ENCODE measurements around the gene TNIP3.
"Not testable (repeated sequence)": the region's sequence is repeated elsewhere in the genome, so short reads cannot be mapped to it uniquely, and the experiment has no call there.

TNIP3 gene, protein sequence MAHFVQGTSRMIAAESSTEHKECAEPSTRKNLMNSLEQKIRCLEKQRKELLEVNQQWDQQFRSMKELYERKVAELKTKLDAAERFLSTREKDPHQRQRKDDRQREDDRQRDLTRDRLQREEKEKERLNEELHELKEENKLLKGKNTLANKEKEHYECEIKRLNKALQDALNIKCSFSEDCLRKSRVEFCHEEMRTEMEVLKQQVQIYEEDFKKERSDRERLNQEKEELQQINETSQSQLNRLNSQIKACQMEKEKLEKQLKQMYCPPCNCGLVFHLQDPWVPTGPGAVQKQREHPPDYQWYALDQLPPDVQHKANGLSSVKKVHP

GRCh38 chr4:121164291-121164690, at the start of gene TNIP3:
Gene TNIP3, minus strand, starts transcription at chr4:121164321. Its CDS starts 196 bp downstream, at chr4:121164125.
- peak; percentile 39 for DNase-seq (ENCODE audit: low read depth)

GRCh38 chr4:121212806-121213205, 48.7 kb upstream of the TNIP3 start:
- TF ChIP-seq, protein P1, sequence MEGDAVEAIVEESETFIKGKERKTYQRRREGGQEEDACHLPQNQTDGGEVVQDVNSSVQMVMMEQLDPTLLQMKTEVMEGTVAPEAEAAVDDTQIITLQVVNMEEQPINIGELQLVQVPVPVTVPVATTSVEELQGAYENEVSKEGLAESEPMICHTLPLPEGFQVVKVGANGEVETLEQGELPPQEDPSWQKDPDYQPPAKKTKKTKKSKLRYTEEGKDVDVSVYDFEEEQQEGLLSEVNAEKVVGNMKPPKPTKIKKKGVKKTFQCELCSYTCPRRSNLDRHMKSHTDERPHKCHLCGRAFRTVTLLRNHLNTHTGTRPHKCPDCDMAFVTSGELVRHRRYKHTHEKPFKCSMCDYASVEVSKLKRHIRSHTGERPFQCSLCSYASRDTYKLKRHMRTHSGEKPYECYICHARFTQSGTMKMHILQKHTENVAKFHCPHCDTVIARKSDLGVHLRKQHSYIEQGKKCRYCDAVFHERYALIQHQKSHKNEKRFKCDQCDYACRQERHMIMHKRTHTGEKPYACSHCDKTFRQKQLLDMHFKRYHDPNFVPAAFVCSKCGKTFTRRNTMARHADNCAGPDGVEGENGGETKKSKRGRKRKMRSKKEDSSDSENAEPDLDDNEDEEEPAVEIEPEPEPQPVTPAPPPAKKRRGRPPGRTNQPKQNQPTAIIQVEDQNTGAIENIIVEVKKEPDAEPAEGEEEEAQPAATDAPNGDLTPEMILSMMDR (conservative IDR thresholded peaks at IDR 0.05; ENCODE audit: low read length): no peak
- no peak overlapping the region for H3K4me3 ChIP-seq (ENCODE audit: low read length)
- DNase-seq (ENCODE audit: low read depth): peak; percentile 24

More at GRCh38 chr4:121164291-121164690, at the start of gene TNIP3:
- no peak within 1 kb of the TSS for H3K4me3 ChIP-seq (ENCODE audit: low read length)
- TF ChIP-seq, protein P1 (conservative IDR thresholded peaks at IDR 0.05; ENCODE audit: low read length): no peak

- TF ChIP-seq, protein P1 (conservative IDR thresholded peaks at IDR 0.05; ENCODE audit: low read length): no peak
- peak; percentile 82 for DNase-seq (ENCODE audit: low read depth)
- no peak overlapping the region for H3K4me3 ChIP-seq (ENCODE audit: low read length)
These were observed 45.0 kb upstream of the TNIP3 start for GRCh38 chr4:121209171-121209570.

GRCh38 chr4:121208244-121209007, 44.3 kb upstream of the TNIP3 start:
- no peak for DNase-seq (ENCODE audit: low read depth)
- no peak overlapping the region for H3K4me3 ChIP-seq (ENCODE audit: low read length)
- TF ChIP-seq, protein P1 (conservative IDR thresholded peaks at IDR 0.05; ENCODE audit: low read length): no peak

GRCh38 chr4:121205777-121206176, 41.7 kb upstream of the TNIP3 start:
- H3K4me3 ChIP-seq (ENCODE audit: low read length); DNase-seq (ENCODE audit: low read depth): not testable (repeated sequence)

GRCh38 chr4:121200795-121201472, 36.8 kb upstream of the TNIP3 start:
- TF ChIP-seq, protein P1 (conservative IDR thresholded peaks at IDR 0.05; ENCODE audit: low read length): no peak
- DNase-seq (ENCODE audit: low read depth): no peak
- no peak overlapping the region for H3K4me3 ChIP-seq (ENCODE audit: low read length)

DNA sequence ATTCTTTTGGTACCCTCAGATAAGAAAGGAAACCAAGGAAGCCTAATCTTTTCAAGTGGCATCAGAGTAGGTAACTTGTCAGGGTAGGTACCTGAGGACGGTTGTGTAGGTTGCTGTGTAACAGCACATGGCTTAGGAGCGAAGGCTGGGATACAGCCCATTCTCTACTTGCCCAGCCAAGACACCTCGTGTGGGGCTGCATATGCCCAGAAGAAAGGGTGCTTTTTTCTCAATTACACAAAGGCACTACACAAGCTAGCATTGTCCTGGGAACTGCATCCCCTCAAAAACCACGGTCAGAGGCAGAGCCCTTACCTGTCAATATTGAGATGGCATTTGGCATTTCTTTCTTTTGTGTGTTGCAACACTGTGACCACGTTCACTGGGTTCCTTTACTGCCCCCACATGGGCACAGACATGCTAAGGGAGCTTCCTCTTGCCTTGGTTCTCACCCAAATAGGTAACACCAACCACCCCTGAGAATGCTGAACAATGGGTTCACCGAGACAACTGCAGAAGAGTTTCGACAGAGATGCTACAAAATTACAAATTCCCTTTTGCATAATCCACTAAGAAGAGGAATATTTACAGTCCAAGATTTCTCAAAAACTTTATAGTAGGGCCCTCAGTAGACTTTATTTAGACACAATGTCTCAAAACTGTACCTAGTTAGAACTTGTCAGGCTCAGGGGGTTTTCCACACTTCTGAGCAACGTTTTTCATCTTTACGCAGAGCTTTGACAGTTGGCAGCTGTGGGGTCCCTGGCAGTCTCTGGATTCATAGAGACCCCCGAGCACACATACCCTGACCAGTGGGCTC, 35.8 kb upstream of the TNIP3 start:
- TF ChIP-seq, protein P1 (conservative IDR thresholded peaks at IDR 0.05; ENCODE audit: low read length): no peak
- no peak for DNase-seq (ENCODE audit: low read depth)
- H3K4me3 ChIP-seq (ENCODE audit: low read length): no peak overlapping the region
